Right lobe of liver (tissue), 4 donors: ENCODE measurements around the gene HECW1.

ENCODE experiments used
- CTCF ChIP-seq, 4 donors: fragments of 200-600 bp in 3 of 4; fragments of 450-650 bp in 1 of 4; IDR thresholded peaks; one replicate each; pipeline versions ENCODE4 v1.5.1 to v1.8.0; 2016 to 2022; ENCODE audit warnings: antibody characterized with exemption in 4 of 4, mild to moderate bottlenecking in 2 of 4
- POLR2A ChIP-seq: fragments of 450-650 bp; IDR thresholded peaks from one replicate; pipeline ENCODE4 v1.6.1; 2017; ENCODE audit warnings: antibody characterized with exemption, mild to moderate bottlenecking
- donor health status: DM: no; HTN: no; CAD: no.
- donor health status: DM: no; HTN: no; CAD: no.
- donor health status: DM: no; HTN: yes; CAD: no.

- TF ChIP-seq CTCF (IDR thresholded peaks at IDR 0.05) (no peak), POLR2A (no peak)
Observed at GRCh38 chr7:43195768-43196167, 83.3 kb downstream of the HECW1 start.
